A673 (cell line): ENCODE results near the gene APBA3. TPM values are rescaled to one million over a fixed set of nuclear protein-coding genes. Genes with fewer than 3 reads are reported as not detected.

Experiments used
- BruUV-seq: library from RNA; stranded (reverse); fragments of 400-500 nt; replicated peaks from 2 replicates; lab custom pipeline; 2021; lab: Mats Ljungman, UMichigan
- CTCF ChIA-PET: fragments of 300-600 bp; sonication (Branson Sonifier 250); formaldehyde crosslinking; loops from one replicate; lab custom pipeline; 2022; ENCODE audit warnings: antibody characterized with exemption; lab: Charles Lee
- POLR2A ChIA-PET: fragments of 300-600 bp; sonication (Branson Sonifier 250); formaldehyde crosslinking; loops from one replicate; lab custom pipeline; 2022; ENCODE audit warnings: antibody characterized with exemption; ENCODE audit not compliant: low non-redundant PET; lab: Charles Lee
- DNase-seq: peaks from one replicate; pipeline ENCODE4 v3.0.0-alpha.2; 2015; ENCODE audit warnings: low spot score
- H3K27ac ChIP-seq: fragments of 200-600 bp; sonication (generic); 2 replicates; pipeline ENCODE4 v1.5.1; 2016; ENCODE audit warnings: mixed run types, low read depth, mild to moderate bottlenecking, mixed read lengths, antibody characterized with exemption, low read length; ENCODE audit not compliant: poor library complexity, severe bottlenecking
- H3K27me3 ChIP-seq: fragments of 200-600 bp; sonication (generic); replicated peaks from 2 replicates; pipeline ENCODE4 v1.6.1; 2017; ENCODE audit warnings: mixed run types, low read depth, mild to moderate bottlenecking, mixed read lengths, antibody characterized with exemption, low read length; ENCODE audit not compliant: insufficient read depth, poor library complexity
- H3K36me3 ChIP-seq: fragments of 200-600 bp; sonication (generic); 2 replicates; pipeline ENCODE4 v1.6.1; 2016; ENCODE audit warnings: mixed run types, mild to moderate bottlenecking, mixed read lengths, antibody characterized with exemption, low read length; ENCODE audit not compliant: insufficient read depth, poor library complexity, severe bottlenecking
- H3K4me1 ChIP-seq: fragments of 200-600 bp; sonication (generic); 2 replicates; pipeline ENCODE4 v1.6.1; 2017; ENCODE audit warnings: mixed run types, mild to moderate bottlenecking, mixed read lengths, antibody characterized with exemption, low read length; ENCODE audit not compliant: insufficient read depth, poor library complexity, severe bottlenecking
- H3K4me3 ChIP-seq: fragments of 200-600 bp; sonication (generic); 2 replicates; pipeline ENCODE4 v1.5.1; 2016; ENCODE audit warnings: low read depth, mixed run types, mild to moderate bottlenecking, mixed read lengths, low read length; ENCODE audit not compliant: poor library complexity, severe bottlenecking
- H3K9me3 ChIP-seq: fragments of 200-600 bp; sonication (generic); 2 replicates; pipeline ENCODE4 v1.6.1; 2016; ENCODE audit warnings: mixed run types, low read depth, mild to moderate bottlenecking, mixed read lengths, antibody characterized with exemption, low read length; ENCODE audit not compliant: poor library complexity, severe bottlenecking
- CTCF ChIP-seq: fragments of 300-800, 200-600 bp; sonication (generic); conservative IDR thresholded peaks from 2 replicates; pipeline ENCODE4 v1.5.1; 2017; ENCODE audit warnings: low read depth, mild to moderate bottlenecking, antibody characterized with exemption, low read length, moderate library complexity, mixed read lengths
- EZH2 ChIP-seq: fragments of 200-600 bp; sonication (generic); IDR thresholded peaks from 2 replicates; pipeline ENCODE4 v1.6.1; 2017; ENCODE audit warnings: borderline replicate concordance, low read depth, mild to moderate bottlenecking, mixed read lengths, antibody characterized with exemption, low read length; ENCODE audit not compliant: poor library complexity, severe bottlenecking
- intact Hi-C: fragments of 100-400 bp; cut with micrococcal nuclease; formaldehyde crosslinking; loops from one replicate; pipeline ENCODE4 v1.10.0; 2022; ENCODE audit not compliant: unreplicated experiment
- total RNA-seq: library from RNA; stranded (reverse); gene quantifications from 2 replicates; pipeline ENCODE4 v1.2.3, GENCODE V29; 2021

APBA3 gene
- total RNA-seq, 1 experiment from 2014 or later: 30.0 TPM

DNA sequence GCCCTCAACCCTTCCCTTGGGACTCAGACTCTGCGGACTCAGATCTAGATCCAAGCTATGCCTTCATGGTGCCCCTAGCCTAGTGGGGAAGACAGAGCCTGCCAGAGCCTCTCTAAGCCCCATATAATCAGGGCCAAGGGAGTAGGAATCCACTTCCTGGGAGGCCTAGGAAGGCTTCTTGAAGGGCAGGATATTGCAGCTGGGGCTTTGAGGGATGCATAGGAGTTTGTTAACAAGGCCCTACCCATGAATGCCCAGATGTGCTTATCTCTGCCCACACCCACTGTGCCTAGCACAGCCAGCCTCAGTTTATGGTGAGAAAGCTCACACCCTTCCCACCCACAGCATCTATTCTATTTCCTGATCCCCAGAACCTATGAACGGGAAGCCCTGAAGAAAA, 11.3 kb downstream of the APBA3 start:
- ChIA-PET CTCF (no interaction called here), POLR2A (no interaction called here)
- Histone ChIP-seq H3K36me3 (peaks cover 11% of the 10 kb centered on the region), H3K27me3 (no peaks in the 10 kb centered on the region), H3K4me3 (no peak overlapping the region), H3K27ac (no peak overlapping the region), H3K4me1 (no peaks in the 10 kb centered on the region), H3K9me3 (no peaks in the 10 kb centered on the region)
- no peak for DNase-seq
- intact Hi-C loops: no loop called here
- TF ChIP-seq CTCF (no peak), EZH2 (no peak)
- no TSS peak for BruUV-seq

DNA sequence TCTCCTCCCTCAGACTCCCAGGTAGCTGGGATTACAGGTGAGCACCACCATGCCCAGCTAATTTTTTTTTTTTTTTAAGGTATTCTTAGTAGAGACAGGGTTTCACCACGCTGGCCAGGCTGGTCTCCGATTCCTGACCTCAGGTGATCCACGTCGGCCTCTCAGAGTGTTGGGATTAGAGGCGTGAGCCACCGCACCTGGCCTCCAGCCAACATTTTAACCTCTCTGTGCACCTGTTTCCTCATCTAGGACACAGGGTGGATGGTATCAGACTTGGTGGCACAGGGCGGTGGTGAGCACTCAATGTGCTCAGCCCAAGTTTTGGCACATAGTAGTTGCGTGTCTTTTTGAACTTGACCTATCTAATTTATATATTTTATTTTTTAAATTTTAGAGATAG, 12.5 kb downstream of the APBA3 start:
- intact Hi-C loops: no loop called here
- Histone ChIP-seq H3K4me1 (no peaks in the 10 kb centered on the region), H3K9me3 (no peaks in the 10 kb centered on the region), H3K27me3 (no peaks in the 10 kb centered on the region), H3K27ac (no peak overlapping the region), H3K4me3 (no peak overlapping the region), H3K36me3 (peaks cover 11% of the 10 kb centered on the region)
- POLR2A ChIA-PET: no interaction called here
- TF ChIP-seq CTCF: no peak
- no peak for TF ChIP-seq EZH2
- CTCF ChIA-PET: interaction anchor here (0.7 kb wide), 1 partner anchor 40 kb away, joined by 7 read pairs; no protein-coding TSS in a partner anchor
- no TSS peak for BruUV-seq
- no peak for DNase-seq

GRCh38 chr19:3746371-3747056, 15.0 kb downstream of the APBA3 start:
- ChIA-PET POLR2A (interaction anchor here (0.7 kb wide), 1 partner anchor 16 kb away, joined by 3 read pairs; the partner anchor contains the start of gene MRPL54), CTCF (no interaction called here)
- H3K27me3 ChIP-seq: no peaks in the 10 kb centered on the region
- no peak overlapping the region for H3K27ac ChIP-seq
- H3K36me3 ChIP-seq: peaks cover 11% of the 10 kb centered on the region
- TF ChIP-seq CTCF (no peak), EZH2 (no peak)
- no TSS peak for BruUV-seq
- intact Hi-C loops: no loop called here
- DNase-seq: no peak
- no peaks in the 10 kb centered on the region for H3K9me3 ChIP-seq
- H3K4me1 ChIP-seq: no peaks in the 10 kb centered on the region
- no peak overlapping the region for H3K4me3 ChIP-seq
